Endothelial cell of umbilical vein (primary cell): ENCODE results near the gene RIPK4.

Source experiments
- EZH2 ChIP-seq: IDR thresholded peaks from 2 replicates; pipeline ENCODE4 v1.6.1; 2012; ENCODE audit warnings: borderline replicate concordance, low read depth, mild to moderate bottlenecking, moderate library complexity, low read length, inconsistent platforms; ENCODE audit not compliant: severe bottlenecking
- FOS ChIP-seq: IDR thresholded peaks from 2 replicates; pipeline ENCODE4 v1.6.1; 2011; ENCODE audit warnings: mild to moderate bottlenecking, low read length, moderate library complexity, borderline replicate concordance; ENCODE audit not compliant: insufficient read depth
- GATA2 ChIP-seq: IDR thresholded peaks from 2 replicates; pipeline ENCODE4 v1.7.0; 2011; ENCODE audit warnings: low read depth, mild to moderate bottlenecking, moderate library complexity, mixed read lengths, low read length; ENCODE audit not compliant: insufficient read length, insufficient read depth
- JUN ChIP-seq: IDR thresholded peaks from 2 replicates; pipeline ENCODE4 v1.6.1; 2011; ENCODE audit warnings: borderline replicate concordance, low read depth; ENCODE audit not compliant: insufficient read length, insufficient read depth
- POLR2A ChIP-seq: IDR thresholded peaks from 2 replicates; pipeline ENCODE4 v1.6.1; 2012; ENCODE audit warnings: low read depth, mild to moderate bottlenecking, control low read depth, low read length
- TF ChIP-seq, protein P1 (sequence below), 2 donors: IDR thresholded peaks; 1 replicate in 1 of 2; 2 replicates in 1 of 2; pipeline ENCODE4 v1.5.1; 2011; ENCODE audit warnings: low read length in 2 of 2, mild to moderate bottlenecking in 2 of 2, moderate library complexity in 2 of 2, control low read depth in 1 of 2, inconsistent platforms in 1 of 2, low read depth in 1 of 2; ENCODE audit not compliant: insufficient read depth in 1 of 2; ENCODE audit errors: extremely low read depth in 1 of 2
- TF ChIP-seq, protein P2 (sequence below): IDR thresholded peaks from 2 replicates; pipeline ENCODE4 v1.6.1; 2011; ENCODE audit not compliant: insufficient read depth, insufficient read length

DNA sequence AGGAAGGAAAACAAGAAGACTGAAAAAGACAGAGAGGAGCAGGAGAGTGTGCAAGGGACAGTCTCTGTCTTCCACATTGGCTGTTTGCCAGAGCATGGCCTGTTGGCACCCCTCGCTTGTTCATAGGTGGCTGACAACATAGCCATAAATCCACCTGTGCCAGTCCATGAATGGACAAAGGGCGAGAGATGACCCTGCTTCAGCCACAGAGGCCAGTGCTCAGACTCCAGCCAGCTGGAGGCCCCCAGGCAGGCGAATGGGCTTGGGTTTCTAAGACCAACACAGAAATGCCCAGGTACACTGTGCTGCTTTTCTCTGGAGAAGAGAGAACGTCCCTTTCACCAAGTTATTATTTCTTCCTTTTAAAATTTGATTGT lies 60.6 kb downstream of the RIPK4 start:
- TF ChIP-seq, protein P1, sequence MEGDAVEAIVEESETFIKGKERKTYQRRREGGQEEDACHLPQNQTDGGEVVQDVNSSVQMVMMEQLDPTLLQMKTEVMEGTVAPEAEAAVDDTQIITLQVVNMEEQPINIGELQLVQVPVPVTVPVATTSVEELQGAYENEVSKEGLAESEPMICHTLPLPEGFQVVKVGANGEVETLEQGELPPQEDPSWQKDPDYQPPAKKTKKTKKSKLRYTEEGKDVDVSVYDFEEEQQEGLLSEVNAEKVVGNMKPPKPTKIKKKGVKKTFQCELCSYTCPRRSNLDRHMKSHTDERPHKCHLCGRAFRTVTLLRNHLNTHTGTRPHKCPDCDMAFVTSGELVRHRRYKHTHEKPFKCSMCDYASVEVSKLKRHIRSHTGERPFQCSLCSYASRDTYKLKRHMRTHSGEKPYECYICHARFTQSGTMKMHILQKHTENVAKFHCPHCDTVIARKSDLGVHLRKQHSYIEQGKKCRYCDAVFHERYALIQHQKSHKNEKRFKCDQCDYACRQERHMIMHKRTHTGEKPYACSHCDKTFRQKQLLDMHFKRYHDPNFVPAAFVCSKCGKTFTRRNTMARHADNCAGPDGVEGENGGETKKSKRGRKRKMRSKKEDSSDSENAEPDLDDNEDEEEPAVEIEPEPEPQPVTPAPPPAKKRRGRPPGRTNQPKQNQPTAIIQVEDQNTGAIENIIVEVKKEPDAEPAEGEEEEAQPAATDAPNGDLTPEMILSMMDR (IDR thresholded peaks at IDR 0.05; ENCODE audit: extremely low read depth in 1 of 2, insufficient read depth in 1 of 2, low read depth in 1 of 2, low read length in 2 of 2) = no peak
- TF ChIP-seq EZH2 = no peak
- TF ChIP-seq, protein P2, sequence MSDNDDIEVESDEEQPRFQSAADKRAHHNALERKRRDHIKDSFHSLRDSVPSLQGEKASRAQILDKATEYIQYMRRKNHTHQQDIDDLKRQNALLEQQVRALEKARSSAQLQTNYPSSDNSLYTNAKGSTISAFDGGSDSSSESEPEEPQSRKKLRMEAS = no peak
- TF ChIP-seq POLR2A = no peak
- TF ChIP-seq GATA2 = no peak
- no peak for TF ChIP-seq FOS
- no peak for TF ChIP-seq JUN
